Esophagus squamous epithelium (tissue), 4 donors: Measurements from ENCODE around the gene METTL4.

Experiments
- POLR2A ChIP-seq, 4 donors: fragments of 450-650 bp; IDR thresholded peaks; one replicate each; pipeline ENCODE4 v1.6.1; 2017; ENCODE audit warnings: antibody characterized with exemption in 4 of 4, mild to moderate bottlenecking in 4 of 4, moderate library complexity in 3 of 4
- TF ChIP-seq, protein P1 (sequence below), 6 experiments: fragments of 450-650 bp in 4 of 6; fragments of 200-600 bp in 2 of 6; sonication (generic) in 2 of 6; IDR thresholded peaks; one replicate each; pipeline ENCODE4 v1.5.1; 2016 to 2019; ENCODE audit warnings: antibody characterized with exemption in 6 of 6, mild to moderate bottlenecking in 4 of 6, moderate library complexity in 4 of 6

DNA sequence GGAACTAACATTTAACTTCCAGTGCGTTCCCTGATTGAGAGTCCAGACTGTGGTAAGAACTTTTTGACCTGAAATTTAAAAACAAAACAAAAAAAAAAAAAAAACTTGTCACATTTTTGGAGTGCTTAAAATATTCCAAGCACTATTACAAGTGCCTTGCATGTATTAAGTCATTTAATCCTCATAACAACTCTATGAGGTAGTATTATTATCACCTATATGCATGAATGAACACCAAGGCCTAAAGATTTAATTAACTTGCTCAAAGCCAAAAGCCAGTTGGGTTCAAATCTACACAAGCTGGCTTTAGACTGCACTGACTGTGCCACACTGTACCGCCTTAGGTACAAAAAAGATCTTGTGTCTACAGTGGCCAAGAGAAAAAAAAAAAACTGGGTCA lies 35.2 kb downstream of the METTL4 start:
- TF ChIP-seq, protein P1, sequence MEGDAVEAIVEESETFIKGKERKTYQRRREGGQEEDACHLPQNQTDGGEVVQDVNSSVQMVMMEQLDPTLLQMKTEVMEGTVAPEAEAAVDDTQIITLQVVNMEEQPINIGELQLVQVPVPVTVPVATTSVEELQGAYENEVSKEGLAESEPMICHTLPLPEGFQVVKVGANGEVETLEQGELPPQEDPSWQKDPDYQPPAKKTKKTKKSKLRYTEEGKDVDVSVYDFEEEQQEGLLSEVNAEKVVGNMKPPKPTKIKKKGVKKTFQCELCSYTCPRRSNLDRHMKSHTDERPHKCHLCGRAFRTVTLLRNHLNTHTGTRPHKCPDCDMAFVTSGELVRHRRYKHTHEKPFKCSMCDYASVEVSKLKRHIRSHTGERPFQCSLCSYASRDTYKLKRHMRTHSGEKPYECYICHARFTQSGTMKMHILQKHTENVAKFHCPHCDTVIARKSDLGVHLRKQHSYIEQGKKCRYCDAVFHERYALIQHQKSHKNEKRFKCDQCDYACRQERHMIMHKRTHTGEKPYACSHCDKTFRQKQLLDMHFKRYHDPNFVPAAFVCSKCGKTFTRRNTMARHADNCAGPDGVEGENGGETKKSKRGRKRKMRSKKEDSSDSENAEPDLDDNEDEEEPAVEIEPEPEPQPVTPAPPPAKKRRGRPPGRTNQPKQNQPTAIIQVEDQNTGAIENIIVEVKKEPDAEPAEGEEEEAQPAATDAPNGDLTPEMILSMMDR (IDR thresholded peaks at IDR 0.05): no peak
- no peak for TF ChIP-seq POLR2A (IDR thresholded peaks at IDR 0.05)
